OCI-LY7 (cell line): ENCODE data around the gene AUTS2.

Source experiments
- EZH2phosphoT487 ChIP-seq: fragments of 200-600 bp; sonication (generic); IDR thresholded peaks from 2 replicates; pipeline ENCODE4 v1.6.1; 2018; ENCODE audit warnings: low read depth, borderline replicate concordance, mild to moderate bottlenecking, mixed run types, antibody characterized with exemption, low read length, moderate library complexity, mixed read lengths
- TF ChIP-seq, protein P1 (sequence below): fragments of 200-600 bp; sonication (generic); conservative IDR thresholded peaks from 2 replicates; pipeline ENCODE4 v1.5.1; 2014; ENCODE audit warnings: mild to moderate bottlenecking, antibody characterized with exemption, low read length, moderate library complexity, mixed read lengths

DNA sequence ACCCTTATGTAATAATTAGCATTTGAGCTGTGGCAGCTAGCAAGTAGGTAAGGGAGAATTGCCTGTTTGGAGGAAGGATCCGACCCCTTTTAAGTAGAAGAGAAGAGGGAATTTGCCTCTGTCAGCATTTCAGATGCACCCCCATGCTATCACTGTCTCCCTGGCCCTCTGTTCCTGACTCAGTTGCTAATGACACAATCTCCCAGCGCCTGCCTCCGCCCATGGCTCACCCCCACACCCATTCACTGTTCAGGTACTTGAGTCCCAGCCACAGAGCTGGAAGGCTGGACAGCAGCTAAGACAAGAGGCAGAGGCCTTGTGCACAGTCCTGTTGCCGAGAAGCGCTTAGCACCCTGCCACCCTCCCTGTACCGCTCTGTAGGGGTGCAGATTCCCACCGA lies 1021.4 kb downstream of the AUTS2 start:
- TF ChIP-seq, protein P1, sequence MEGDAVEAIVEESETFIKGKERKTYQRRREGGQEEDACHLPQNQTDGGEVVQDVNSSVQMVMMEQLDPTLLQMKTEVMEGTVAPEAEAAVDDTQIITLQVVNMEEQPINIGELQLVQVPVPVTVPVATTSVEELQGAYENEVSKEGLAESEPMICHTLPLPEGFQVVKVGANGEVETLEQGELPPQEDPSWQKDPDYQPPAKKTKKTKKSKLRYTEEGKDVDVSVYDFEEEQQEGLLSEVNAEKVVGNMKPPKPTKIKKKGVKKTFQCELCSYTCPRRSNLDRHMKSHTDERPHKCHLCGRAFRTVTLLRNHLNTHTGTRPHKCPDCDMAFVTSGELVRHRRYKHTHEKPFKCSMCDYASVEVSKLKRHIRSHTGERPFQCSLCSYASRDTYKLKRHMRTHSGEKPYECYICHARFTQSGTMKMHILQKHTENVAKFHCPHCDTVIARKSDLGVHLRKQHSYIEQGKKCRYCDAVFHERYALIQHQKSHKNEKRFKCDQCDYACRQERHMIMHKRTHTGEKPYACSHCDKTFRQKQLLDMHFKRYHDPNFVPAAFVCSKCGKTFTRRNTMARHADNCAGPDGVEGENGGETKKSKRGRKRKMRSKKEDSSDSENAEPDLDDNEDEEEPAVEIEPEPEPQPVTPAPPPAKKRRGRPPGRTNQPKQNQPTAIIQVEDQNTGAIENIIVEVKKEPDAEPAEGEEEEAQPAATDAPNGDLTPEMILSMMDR, result no peak
- no peak for TF ChIP-seq EZH2phosphoT487
